Measurements from ENCODE around the gene SLC29A2.

The SLC29A2 gene

DNA sequence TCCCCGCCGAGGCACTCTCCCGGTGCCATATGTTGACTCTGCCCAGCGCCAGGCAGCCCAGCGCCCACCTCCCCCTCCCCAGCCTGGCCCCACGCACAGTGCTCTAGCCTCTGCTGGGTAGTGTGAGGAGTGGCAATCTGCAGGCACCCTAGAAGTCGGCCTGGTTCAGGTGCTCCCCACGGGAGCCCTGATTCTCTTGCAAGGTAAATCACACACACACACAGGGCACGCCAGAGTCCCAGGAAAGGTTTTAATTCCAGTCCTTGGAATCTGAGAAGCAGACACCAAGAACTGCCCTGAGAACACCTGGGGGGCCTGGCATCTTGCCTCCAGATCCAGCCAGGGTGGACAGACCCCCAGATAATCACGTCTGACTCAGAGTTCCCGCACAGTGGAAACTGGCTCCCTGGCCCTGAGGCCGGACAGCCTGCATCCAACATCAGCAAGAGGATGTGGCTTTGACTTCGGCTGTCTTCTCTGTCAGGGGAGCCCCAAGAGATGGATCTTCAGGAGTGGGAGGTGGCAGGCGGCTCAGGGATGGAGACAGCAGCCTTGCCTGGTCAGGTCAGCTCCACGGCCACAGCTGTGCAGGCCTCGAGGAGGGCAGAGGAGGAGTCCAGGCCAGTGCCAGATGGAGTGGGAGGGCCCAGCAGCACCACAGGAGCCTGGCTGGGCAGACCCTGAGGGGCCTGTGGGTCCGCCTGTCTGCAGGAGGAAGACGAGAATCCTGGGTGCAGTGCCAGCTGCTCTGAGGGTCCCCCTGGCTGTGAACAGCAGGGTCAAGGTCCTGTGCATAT is 34.3 kb downstream of the SLC29A2 start:
- Histone ChIP-seq H3K9me3 (ENCODE audit: severe bottlenecking) (no peaks in the 10 kb centered on the region), H3K27ac (peak overlapping the region; percentile 85), H3K4me3 (ENCODE audit: low read depth, low read length) (no peak overlapping the region), H3K36me3 (peaks cover 24% of the 10 kb centered on the region), H3K27me3 (ENCODE audit: insufficient read depth, low read depth, severe bottlenecking) (no peaks in the 10 kb centered on the region)
- TF ChIP-seq, protein P1, sequence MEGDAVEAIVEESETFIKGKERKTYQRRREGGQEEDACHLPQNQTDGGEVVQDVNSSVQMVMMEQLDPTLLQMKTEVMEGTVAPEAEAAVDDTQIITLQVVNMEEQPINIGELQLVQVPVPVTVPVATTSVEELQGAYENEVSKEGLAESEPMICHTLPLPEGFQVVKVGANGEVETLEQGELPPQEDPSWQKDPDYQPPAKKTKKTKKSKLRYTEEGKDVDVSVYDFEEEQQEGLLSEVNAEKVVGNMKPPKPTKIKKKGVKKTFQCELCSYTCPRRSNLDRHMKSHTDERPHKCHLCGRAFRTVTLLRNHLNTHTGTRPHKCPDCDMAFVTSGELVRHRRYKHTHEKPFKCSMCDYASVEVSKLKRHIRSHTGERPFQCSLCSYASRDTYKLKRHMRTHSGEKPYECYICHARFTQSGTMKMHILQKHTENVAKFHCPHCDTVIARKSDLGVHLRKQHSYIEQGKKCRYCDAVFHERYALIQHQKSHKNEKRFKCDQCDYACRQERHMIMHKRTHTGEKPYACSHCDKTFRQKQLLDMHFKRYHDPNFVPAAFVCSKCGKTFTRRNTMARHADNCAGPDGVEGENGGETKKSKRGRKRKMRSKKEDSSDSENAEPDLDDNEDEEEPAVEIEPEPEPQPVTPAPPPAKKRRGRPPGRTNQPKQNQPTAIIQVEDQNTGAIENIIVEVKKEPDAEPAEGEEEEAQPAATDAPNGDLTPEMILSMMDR (IDR thresholded peaks at IDR 0.05; ENCODE audit: low read depth, low read length), result no peak
- DNase-seq, result peak; percentile 86

DNA sequence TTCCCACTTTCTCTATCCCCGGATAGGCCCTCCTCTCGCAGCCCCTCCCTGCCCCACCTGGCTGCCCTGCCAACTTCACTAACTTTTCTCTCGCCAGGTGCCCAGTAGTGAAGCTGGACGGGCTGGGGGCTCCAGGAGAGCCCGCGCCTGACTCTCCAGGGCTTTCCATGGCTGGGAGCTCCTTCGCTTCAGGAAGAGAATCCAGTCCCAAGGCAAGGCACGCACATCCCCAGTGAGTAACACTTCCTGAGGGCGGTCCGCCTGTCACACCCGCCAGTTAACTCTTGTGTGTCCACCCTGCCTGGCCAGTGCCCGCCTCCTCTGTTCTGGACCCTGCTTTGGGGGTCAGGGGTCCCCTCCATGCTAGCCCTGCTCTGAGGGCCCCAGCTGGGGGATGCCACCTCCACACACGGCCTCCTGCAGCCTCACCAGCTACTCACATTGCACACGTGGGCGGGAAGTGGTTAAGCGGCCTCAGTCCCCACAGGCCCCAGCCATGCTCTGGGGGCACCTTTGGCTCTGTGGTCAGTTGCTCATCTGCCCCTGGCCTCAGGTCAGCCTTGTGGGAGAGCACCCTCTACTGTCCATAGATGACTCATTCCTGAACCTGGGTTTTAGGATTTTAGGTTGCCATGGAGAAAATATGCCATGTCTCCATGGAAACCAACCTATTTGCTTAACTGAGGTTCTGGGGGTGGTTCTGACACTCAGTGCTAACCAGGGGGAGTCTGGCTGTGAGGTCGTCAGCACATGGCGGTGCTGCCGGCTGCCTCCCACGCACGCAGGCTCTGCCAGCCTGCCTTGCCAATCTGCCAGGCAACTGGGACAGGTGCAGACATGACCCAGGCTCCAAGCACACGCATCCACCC is 35.1 kb downstream of the SLC29A2 start, which contains the start of gene RIN1:
Gene RIN1 (minus strand): TSS at position 201 of the 869 bp plus-strand sequence. CDS start 32 bp downstream, at position 169.
- peaks cover 16% of the 10 kb centered on the region for H3K36me3 ChIP-seq
- no peak within 1 kb of the TSS for H3K4me3 ChIP-seq (ENCODE audit: low read depth, low read length)
- H3K9me3 ChIP-seq (ENCODE audit: severe bottlenecking), result no peaks in the 10 kb centered on the region
- no peaks in the 10 kb centered on the region for H3K27me3 ChIP-seq (ENCODE audit: insufficient read depth, low read depth, severe bottlenecking)
- peak; percentile 46 for DNase-seq
- TF ChIP-seq, protein P1 (IDR thresholded peaks at IDR 0.05; ENCODE audit: low read depth, low read length), result peak; percentile 63
- H3K27ac ChIP-seq, result peak within 1 kb of the TSS; percentile 85

DNA sequence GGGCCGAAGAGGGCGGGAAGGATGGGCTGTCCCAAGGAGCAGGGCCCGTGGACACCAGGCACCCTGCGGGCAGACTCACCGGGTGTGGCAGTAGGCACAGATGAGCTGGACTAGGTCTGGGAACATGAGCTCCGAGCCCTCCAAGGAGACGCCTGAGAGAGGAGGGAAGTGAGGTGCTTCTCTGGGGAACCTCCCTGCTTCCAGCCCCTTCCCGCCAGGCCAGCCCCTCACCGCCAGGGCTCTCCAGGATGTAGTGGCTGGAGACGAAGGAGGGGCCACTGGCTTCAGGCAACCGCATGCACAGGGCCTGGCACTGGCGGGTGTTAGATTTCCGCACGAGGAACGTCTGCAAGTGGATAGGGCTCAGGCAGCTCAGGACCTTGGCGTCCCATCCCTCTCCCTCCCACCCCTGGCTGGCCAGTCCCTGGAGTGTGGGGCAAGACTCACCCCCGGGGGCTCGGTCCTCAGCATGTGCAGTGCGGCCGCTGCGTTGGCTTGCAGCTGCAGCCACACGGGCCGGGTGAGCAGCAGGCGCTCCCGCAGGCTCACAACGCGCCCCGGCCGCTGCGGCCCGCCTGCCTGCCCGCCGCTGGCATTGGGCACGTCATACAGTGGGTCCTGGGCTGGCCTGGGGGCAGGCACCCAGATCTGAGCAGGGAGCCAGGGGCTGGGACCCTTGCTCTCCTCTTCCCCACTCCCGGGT is 35.9 kb downstream of the SLC29A2 start:
- H3K27ac ChIP-seq, result no peak overlapping the region; the same call in 1 of the 2 replicates
- H3K9me3 ChIP-seq (ENCODE audit: severe bottlenecking), result no peaks in the 10 kb centered on the region
- TF ChIP-seq, protein P1 (IDR thresholded peaks at IDR 0.05; ENCODE audit: low read depth, low read length), result no peak
- peaks cover 15% of the 10 kb centered on the region for H3K36me3 ChIP-seq
- H3K27me3 ChIP-seq (ENCODE audit: insufficient read depth, low read depth, severe bottlenecking), result no peaks in the 10 kb centered on the region
- no peak for DNase-seq
- H3K4me3 ChIP-seq (ENCODE audit: low read depth, low read length), result no peak overlapping the region

- Histone ChIP-seq H3K27ac (no peak overlapping the region), H3K9me3 (ENCODE audit: severe bottlenecking) (no peaks in the 10 kb centered on the region), H3K4me3 (ENCODE audit: low read depth, low read length) (no peak overlapping the region), H3K27me3 (ENCODE audit: insufficient read depth, low read depth, severe bottlenecking) (no peaks in the 10 kb centered on the region), H3K36me3 (peaks cover 15% of the 10 kb centered on the region)
- DNase-seq, result no peak
- TF ChIP-seq, protein P1 (IDR thresholded peaks at IDR 0.05; ENCODE audit: low read depth, low read length), result no peak
Measured at GRCh38 chr11:66334605-66335442, 36.7 kb downstream of the SLC29A2 start.
